GM18526 (cell line): ENCODE results near the gene UGT1A5.

Experiments used
- POLR2A ChIP-seq: IDR thresholded peaks from 3 replicates; pipeline ENCODE4 v1.6.1; 2011; ENCODE audit not compliant: insufficient read length; ENCODE audit errors: extremely low read depth

The UGT1A5 gene

DNA sequence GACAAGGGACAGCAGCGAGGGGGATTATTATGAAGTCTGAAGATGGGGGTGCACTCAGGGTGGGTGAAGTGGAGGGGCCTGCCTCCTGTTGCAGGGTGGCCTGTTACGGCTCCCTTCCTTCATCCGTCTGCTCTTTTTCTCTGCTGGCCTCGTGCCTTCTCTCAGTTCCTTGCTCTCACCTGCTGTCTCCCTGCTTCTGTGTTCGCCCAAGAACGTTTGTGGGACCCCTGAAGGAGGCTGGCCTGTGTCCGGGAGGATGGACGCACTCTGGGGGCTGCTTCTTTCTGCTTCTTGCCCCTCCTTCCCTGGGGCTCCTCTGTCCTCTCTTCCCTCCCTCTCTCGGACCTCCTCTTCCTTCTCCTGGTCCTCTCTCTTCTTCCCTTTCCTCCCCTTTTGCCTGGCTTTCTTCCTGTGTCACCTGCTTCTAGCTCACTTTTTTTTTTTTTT lies 79.2 kb downstream of the UGT1A5 start:
- no peak for TF ChIP-seq POLR2A

DNA sequence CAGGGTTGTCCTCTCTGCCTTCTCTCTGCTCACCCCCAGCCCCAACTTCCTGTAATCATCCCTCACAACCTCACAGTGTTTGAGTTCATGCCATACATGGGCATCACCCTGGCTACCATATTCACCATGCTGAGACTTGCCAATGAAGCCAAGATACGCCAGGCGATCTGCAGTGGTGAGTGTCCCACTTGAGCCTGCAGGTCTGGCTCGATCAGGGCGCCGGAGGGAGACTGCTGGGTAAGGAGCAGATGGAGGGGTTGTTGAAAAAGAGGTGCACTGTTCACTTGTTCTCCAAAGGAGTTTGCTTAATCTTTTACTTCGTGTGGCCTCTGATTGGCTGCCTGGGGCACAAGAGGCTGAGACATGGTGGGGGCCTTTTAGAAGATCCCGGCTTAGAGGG lies 80.0 kb downstream of the UGT1A5 start:
- no peak for TF ChIP-seq POLR2A

DNA sequence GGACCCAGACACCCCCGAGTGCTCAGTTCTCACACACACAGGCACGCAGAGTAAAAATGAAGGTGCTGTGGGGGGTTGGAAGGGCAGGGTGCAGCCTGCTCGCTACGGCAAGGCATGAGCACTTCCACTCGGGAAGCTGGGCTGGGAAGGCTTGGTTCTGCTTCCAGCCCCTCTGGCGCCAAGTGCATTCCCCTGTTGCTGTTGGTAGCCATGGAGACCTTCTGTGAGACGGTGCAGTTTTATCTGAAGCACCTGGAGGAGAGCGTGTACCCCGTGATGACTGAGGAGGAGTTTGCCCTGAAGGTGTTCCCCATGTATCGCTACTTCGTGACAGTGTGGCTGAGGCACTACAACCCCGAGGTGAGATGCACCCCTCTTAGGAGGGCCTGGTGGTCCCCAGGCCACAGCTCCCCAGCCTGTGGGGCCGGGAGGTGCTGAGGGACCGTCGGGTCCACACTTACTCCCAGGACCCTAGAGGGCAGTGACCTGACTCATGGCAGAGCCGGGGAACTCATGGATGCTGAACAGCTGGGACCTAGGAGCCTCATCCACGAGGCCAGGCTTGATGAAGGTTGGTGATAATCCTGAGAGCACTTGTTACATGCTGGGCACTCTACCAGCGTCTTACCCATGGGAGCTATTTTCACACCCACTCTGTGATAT lies 80.9 kb downstream of the UGT1A5 start:
- TF ChIP-seq POLR2A, result no peak

DNA sequence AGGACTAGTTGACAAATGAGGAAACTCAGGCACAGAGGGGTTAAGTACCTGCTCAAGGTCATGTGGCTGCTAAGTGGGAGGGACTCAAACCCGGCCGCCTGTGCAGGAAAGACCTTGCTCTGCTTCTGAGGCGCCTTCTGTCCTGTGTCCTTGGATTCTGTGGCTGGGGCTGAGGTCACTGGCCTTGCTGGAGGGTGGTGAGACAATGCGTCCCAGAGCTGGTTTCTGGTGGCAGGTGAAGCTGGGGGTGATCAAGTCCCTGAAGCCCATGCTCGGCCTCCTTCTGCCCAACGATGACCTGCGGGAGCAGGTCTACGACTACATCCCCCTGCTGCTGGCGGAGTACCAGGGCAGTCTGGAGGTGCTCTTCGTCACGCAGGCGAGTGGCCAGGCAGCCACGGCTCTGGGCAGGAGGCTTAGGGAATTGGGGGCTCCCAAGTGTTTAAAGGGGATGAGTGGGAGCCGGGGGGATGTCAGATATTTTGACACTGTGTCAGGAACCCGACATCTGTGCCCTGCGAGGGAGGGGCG lies 81.5 kb downstream of the UGT1A5 start:
- no peak for TF ChIP-seq POLR2A

DNA sequence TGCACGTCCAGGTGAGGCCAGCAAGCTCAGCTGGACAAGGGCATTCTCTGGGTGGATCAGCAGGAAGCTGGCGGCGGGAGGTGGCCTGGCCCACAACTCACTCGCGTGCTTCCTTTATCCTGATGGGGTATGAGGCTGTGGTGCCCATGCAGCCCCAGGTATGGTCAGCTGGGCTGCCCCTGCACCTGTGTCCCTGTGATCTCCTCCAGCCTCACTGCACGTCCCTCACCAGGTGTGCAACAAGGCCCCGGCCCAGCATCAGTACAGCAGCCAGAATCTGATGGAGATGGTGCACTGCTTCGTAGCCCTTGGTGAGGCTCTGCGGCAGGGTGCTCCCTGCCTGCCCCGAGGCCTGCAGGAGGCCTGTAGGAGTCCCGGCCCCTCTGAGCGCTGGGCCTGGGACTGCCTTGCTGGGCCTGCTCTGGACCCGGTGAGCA lies 83.0 kb downstream of the UGT1A5 start:
- TF ChIP-seq POLR2A, result no peak

DNA sequence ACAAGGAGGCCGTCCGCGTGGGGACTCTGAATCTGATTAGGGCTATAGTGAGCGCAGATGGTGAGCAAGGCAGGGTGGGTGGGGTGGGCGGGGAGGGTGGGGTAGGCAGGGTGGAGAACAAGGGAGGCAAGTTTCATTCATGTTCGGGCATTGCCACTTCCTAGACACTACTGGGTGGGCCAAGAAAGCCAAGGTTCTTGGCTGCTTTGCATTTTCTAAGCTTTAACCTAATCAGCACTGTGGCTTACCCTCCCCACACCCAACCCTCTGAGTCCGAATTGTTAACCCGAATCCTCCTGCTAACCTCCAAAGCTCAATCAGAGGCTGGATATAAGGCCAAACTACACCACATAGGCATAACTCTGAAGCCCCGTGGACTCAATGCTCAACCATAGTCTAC lies 83.5 kb downstream of the UGT1A5 start:
- TF ChIP-seq POLR2A, result no peak

DNA sequence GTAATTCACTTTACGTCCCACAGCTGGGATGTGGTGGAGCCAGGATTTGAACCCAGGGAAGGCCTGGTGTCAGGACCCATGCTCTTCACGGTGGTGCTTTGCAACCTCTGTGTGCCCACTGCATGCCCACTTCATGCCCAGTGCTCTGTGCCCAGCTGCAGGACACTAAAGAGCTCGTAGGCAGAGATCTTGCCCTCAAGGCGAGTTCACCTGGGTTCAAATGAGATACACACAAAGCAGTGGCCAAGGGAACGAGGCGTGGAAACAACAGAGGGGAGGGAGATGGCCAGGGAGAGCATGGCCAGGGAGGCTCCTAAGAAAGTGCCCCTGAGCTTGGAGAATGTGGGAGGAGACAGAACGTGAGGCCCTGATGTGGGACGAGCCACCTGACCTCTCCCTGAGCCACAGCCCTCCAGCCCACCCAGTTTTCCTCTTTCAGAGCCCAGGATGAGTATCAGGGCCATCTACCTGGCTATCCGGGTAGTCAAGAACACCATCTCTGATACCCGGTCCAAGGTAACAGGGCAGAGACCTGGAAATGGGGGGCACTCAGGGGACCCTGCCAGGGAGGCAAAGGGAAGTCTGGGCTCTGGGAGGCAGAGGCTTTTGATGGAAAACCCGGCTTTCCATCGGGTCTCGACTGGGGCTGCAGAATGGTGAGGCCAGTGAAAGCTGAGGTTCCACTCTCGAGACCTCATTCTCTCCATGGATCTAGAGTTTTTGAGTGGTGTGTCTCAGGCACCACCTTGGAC lies 85.8 kb downstream of the UGT1A5 start:
- no peak for TF ChIP-seq POLR2A

DNA sequence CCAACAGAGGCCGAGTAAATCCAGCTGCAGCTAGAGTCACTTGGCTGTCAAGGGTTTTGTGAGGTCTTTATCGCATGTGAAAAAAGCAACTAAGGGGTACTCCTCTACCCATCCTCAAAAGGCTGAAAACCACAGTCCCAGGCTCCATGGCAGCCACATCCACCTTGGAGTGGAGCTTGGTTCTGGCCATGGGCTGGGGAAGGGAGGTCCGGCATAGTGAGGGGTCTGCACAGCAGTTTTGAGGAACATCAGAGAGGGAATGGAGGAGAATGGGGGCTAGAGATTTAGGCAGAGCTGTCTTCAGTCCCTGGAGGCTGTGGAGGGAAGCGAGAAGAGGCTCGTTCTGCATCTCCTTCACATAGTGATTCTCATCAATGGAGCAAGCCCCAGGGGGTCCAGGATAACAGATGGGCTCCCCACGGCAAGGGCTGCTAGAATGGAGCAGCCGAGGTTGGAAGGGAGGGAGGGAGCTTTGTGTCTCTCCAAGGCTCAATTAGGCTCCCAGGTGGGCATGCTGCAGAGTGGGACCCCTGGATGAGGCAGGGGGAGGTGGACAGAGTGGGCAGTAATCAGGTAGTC lies 86.5 kb downstream of the UGT1A5 start:
- no peak for TF ChIP-seq POLR2A

DNA sequence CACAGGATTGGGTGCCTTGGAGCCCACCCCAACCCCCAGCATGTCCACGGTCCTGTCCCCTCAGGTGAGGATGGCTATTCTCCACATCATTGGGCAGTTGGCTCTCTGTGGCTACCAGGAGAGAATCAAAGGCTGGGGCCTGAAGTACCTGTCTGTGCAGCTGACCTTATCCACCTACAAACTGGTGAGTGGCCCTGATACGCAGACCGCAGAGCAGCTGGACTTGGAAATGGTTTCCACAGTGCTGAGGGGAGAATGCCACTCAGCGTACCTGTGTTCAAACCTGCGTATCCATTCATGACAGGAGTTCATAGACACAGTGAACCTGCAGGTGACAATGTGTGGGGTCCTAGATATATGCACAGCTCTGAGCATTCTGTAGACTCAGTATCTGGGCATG lies 87.0 kb downstream of the UGT1A5 start:
- no peak for TF ChIP-seq POLR2A

DNA sequence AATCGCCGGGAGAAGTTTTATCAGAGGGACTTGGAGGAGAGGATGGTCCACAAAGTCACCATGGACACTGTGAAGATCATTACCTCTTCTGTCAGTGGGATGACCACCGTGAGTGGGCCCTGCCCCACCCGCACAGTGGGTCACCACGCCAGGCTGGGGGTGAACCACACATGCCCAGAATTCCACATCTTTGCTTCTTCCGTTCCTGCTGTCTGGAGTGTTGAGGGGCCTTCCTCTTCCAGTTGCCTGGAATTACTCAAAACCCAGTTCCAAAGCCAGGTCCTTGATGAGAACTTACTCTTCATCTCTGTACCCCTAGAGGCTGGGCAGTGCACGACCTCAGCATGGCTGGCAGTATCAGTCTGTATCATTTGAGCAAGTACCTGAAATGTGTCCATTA lies 87.5 kb downstream of the UGT1A5 start:
- no peak for TF ChIP-seq POLR2A

DNA sequence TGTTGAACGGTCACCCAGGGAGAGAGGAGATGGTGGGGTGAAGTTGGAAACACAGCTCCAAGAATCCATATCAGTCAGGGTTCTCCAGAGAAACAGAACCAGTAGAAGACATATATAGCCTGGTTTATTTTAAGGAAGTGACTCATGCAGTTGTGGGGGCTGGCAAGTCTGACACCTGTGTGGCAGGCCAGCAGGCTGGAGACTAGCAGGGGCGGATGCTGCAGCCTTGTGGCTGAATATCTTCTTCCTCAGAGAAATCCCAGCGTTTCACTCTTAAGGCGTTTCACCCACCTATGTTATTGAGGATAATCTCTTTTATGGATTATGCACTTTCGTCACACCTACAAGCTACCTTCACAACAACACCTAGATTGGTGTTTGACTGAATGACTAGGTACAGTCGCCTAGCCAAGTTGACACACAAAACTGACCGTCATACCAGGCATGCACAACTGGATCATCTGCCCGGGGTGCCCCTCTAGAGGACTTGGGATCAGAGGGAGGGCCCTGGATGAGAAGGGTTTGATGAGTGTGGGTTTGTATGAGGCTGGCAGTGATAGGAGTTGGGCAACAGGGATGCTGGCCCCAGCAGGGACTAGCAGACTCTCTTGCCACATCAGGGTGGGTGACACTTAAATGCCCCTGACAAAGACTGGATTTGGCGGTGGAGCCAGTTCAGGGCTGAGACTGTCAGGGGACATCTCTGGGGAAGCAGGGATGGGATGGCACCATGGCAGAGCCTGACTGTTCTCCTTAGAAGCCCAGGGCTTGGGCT lies 88.8 kb downstream of the UGT1A5 start:
- TF ChIP-seq POLR2A, result no peak

DNA sequence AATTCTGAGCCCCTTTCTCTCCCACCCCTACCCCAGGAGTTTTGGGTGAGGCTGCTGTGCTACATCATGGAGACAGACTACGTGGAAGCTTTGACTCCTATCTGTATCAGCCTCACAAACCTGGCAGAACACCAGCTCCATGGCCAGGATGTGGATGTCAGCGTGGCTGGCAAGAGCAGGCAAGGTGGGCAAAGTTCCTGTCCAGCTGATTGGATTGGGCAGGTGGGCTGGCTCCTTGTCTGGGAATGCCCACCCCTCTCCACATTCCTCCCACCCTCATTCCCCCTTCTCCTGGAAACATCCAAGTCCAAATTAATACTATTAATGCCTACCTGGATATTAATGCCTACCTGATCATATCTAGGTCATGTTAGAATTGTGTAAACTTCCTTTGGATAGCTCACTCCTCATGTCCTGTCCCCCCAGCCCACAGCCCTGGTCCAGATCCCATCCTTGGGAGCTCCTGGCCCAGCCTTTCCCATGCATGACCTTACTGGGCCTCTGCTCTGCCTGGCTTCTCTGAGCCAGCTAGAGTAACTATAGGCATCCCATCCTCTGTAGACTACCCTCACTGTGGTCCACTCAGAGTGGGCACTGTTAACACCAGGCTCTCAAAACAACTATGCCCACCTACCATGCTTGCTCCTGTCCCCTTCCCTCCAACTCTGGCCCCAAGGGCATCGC lies 89.6 kb downstream of the UGT1A5 start:
- no peak for TF ChIP-seq POLR2A

DNA sequence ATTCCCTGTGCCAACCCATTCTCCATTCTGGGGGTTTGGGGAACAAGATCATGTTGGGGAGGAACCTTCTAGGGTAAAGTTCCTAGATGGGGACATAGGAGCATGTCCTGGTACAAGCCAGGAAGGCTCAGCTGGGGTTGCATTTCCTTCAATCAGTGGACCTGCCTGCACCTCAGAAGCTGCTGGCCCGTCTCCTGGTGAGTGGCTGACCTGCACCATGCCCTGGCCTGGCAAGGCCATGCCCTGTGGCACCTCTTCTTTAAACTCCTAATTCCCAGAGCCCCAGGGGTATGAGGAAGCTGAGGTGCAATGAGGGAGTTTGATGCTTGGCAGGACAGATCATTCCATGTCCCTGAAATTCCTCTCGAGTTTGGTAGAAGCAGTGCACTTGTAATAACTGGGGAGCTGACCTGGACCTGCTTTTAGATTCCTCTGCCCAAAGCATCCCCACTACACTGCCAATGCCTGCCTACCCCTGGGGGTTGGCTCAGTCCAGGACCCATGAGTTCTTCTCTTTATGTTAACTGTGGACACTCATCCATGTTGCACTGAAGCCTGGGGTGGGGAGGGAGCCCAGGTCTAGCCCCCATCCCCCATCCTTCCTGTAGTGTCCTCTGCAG lies 90.7 kb downstream of the UGT1A5 start:
- no peak for TF ChIP-seq POLR2A

DNA sequence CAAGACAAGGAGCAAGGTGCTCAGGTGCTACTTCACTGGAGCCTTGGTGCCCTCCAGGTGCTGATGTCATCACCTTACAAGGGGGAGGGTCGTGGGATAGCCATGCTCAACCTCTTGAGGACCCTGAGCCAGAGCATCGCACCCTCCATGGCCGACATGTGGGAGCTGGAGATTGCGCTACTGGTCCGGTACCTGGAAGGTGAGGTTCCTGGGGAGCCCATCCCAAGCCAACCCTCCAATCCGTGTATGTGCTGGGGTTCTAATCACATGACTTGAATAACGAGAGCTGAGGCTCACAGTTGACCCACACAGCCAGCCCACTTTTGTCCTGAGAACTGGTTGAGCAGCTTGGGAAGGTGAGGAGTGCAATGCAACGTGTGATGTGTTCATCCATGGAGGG lies 91.3 kb downstream of the UGT1A5 start:
- no peak for TF ChIP-seq POLR2A
